Measurements from ENCODE around the gene ARL8A. TPM values are rescaled to one million over a fixed set of nuclear protein-coding genes. Genes with fewer than 3 reads are reported as not detected.
"Not testable (repeated sequence)": the region's sequence is repeated elsewhere in the genome, so short reads cannot be mapped to it uniquely, and the experiment has no call there.

Gene ARL8A
- polyA plus RNA-seq, 1 experiment: 58.0 TPM

DNA sequence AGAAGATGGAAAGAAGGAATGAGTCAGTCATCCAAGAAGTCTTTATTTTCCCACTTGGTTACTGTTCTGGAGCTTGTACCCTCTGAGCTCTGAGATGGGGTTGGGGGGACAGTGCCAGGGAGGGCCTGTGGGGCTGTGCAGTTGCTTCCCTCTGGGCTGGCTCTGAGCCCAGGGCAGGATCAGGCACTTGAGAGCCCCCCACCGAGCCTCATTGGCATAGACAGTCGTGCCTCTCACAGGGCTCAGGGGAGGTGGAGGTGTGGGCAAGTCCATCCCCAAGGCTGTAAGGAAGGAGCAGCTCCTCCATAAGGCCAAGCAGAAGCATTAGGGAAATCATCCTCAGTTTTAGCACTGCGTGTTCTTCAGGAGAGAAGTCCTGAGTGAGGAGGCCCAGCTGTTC, 2.5 kb upstream of the ARL8A start:
- TF ChIP-seq, protein P1, sequence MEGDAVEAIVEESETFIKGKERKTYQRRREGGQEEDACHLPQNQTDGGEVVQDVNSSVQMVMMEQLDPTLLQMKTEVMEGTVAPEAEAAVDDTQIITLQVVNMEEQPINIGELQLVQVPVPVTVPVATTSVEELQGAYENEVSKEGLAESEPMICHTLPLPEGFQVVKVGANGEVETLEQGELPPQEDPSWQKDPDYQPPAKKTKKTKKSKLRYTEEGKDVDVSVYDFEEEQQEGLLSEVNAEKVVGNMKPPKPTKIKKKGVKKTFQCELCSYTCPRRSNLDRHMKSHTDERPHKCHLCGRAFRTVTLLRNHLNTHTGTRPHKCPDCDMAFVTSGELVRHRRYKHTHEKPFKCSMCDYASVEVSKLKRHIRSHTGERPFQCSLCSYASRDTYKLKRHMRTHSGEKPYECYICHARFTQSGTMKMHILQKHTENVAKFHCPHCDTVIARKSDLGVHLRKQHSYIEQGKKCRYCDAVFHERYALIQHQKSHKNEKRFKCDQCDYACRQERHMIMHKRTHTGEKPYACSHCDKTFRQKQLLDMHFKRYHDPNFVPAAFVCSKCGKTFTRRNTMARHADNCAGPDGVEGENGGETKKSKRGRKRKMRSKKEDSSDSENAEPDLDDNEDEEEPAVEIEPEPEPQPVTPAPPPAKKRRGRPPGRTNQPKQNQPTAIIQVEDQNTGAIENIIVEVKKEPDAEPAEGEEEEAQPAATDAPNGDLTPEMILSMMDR (IDR thresholded peaks at IDR 0.05; ENCODE audit: low read depth, low read length): no peak
- POLR2A ChIA-PET: no interaction called here

GRCh38 chr1:202146279-202146678, 1.7 kb upstream of the ARL8A start:
- POLR2A ChIA-PET: no interaction called here
- DNase-seq (ENCODE audit: low read depth, low spot score): no peak
- no peak overlapping the region for H3K27ac ChIP-seq (ENCODE audit: low read depth, low read length)
- H3K27me3 ChIP-seq (ENCODE audit: control insufficient read depth, insufficient read depth, low read length): no peaks in the 10 kb centered on the region
- H3K9me3 ChIP-seq (ENCODE audit: control insufficient read depth, insufficient read depth, low read length): peaks cover 4% of the 10 kb centered on the region; the same call in 1 of the 2 replicates
- TF ChIP-seq, protein P1 (IDR thresholded peaks at IDR 0.05; ENCODE audit: low read depth, low read length): no peak
- no peak overlapping the region for H3K4me3 ChIP-seq (ENCODE audit: low read depth, low read length)
- CTCF ChIA-PET: interaction anchor here (1.1 to 2.9 kb wide), 3 partner anchors 8 to 13 kb away, joined by 3 to 9 read pairs (median 3); no protein-coding TSS in a partner anchor

More for the DNA sequence above, 2.5 kb upstream of the ARL8A start:
- Histone ChIP-seq H3K27me3 (ENCODE audit: control insufficient read depth, insufficient read depth, low read length) (no peaks in the 10 kb centered on the region), H3K4me3 (ENCODE audit: low read depth, low read length) (no peak overlapping the region), H3K9me3 (ENCODE audit: control insufficient read depth, insufficient read depth, low read length) (peaks cover 4% of the 10 kb centered on the region; the same call in 1 of the 2 replicates), H3K27ac (ENCODE audit: low read depth, low read length) (no peak overlapping the region)
- CTCF ChIA-PET: interaction anchor here (1.1 kb wide), 1 partner anchor 12 kb away, joined by 3 read pairs; no protein-coding TSS in a partner anchor
- no peak for DNase-seq (ENCODE audit: low read depth, low spot score)

DNA sequence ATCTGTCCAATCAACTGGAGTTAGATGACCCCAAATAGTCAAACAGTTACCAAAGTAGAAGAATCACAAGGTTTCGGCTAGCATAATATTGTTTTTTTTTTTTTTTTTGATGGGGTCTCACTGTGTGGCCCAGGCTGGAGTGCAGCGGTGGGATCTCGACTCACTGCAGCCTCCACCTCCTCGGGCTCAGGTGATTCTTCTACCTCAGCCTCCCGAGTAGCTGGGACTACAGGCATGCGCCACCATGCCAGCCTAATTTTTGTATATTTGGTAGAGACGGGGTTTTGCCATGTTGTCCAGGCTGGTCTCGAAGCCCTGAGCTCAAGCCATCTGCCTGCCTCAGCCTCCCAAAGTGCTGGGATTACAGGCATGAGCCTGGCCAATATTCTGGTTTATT, 1.2 kb upstream of the ARL8A start:
- H3K27ac ChIP-seq (ENCODE audit: low read depth, low read length); H3K27me3 ChIP-seq (ENCODE audit: control insufficient read depth, insufficient read depth, low read length); H3K9me3 ChIP-seq (ENCODE audit: control insufficient read depth, insufficient read depth, low read length); DNase-seq (ENCODE audit: low read depth, low spot score); POLR2A ChIA-PET; H3K4me3 ChIP-seq (ENCODE audit: low read depth, low read length): not testable (repeated sequence)
- CTCF ChIA-PET: interaction anchor here (0.6 to 2.9 kb wide), 3 partner anchors 9 to 615 kb away, joined by 3 to 9 read pairs (median 3); no protein-coding TSS in a partner anchor

DNA sequence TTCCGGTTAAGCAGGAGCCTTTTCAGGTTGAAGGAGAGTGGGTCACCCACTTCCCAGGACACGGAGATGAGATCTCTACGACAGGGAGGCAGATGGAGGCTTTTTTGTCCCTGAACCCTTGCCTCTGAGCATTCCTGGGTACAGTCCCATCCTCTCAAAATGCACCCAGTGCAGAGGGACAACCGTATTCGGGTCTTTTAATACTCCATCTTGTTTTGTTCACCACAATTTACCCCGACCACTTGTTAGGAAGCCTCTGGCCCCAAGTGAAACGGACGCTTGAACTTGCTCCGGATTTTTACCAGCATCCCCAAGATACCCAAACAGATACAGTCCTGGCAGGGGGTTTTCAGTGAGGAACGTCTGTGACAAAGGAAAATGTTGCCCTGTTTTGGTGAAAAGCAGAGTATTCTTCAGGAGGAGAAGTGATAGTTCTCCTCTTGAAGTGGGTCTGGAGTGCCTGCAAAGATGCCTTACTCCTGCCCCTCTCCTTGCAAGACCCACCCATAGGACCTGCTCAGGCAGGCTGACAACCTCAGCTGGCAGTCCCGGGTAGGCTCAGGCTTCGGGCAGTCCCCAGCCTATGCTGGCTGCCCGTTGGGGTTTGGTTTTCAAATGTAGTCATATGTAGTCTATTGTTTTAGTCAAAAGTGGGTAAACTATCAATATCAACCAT, 669 bp upstream of the ARL8A start:
- POLR2A ChIA-PET: no interaction called here
- Histone ChIP-seq H3K9me3 (ENCODE audit: control insufficient read depth, insufficient read depth, low read length) (peaks cover 4% of the 10 kb centered on the region; the same call in 1 of the 2 replicates), H3K27ac (ENCODE audit: low read depth, low read length) (no peak overlapping the region), H3K27me3 (ENCODE audit: control insufficient read depth, insufficient read depth, low read length) (no peaks in the 10 kb centered on the region), H3K4me3 (ENCODE audit: low read depth, low read length) (peak overlapping the region; percentile 83)
- DNase-seq (ENCODE audit: low read depth, low spot score): no peak
- TF ChIP-seq, protein P1 (IDR thresholded peaks at IDR 0.05; ENCODE audit: low read depth, low read length): no peak
- CTCF ChIA-PET: interaction anchor here (0.6 to 2.9 kb wide), 3 partner anchors 9 to 615 kb away, joined by 3 to 9 read pairs (median 3); no protein-coding TSS in a partner anchor

DNA sequence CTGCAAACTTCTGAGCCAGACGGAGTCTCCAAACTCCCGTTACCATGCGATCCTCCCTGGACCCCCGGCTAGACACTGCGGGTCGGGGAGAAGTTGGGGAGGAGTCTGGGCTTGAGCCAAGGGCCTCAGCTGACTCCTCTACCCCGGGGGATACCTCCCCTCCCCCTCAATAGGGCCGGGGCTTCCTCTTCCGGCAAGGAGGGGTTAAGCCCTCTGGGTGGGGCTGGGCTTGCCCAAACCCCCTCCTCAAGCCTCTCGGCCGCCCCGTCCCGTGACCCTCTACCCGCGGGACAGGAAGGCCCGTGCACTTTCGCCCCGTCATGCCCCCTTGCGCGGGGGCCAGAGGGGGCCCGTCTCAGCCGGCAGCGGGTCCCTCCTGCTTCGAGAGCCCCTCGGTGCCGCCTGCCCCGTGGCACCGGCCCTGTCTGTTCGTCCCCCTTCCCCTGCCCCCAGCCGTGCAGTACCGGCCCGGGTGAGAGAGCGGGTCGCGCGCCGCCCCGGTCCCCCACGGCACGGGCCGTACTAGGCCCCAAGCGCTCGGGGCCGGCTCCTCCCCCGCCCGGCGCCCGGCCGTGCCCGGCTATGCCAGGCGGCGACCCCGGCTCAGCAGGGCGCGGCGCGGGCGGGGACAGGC, 652 bp downstream of the ARL8A start:
- H3K27me3 ChIP-seq (ENCODE audit: control insufficient read depth, insufficient read depth, low read length): no peaks in the 10 kb centered on the region
- peaks cover 4% of the 10 kb centered on the region; the same call in 1 of the 2 replicates for H3K9me3 ChIP-seq (ENCODE audit: control insufficient read depth, insufficient read depth, low read length)
- POLR2A ChIA-PET: interaction anchor here (1.4 kb wide), 1 partner anchor 9 kb away, joined by 5 read pairs; no protein-coding TSS in a partner anchor
- DNase-seq (ENCODE audit: low read depth, low spot score): no peak
- TF ChIP-seq, protein P1 (IDR thresholded peaks at IDR 0.05; ENCODE audit: low read depth, low read length): no peak
- H3K4me3 ChIP-seq (ENCODE audit: low read depth, low read length): peak overlapping the region; percentile 83
- CTCF ChIA-PET: interaction anchor here (0.8 to 2.9 kb wide), 3 partner anchors 9 to 10 kb away, joined by 3 to 11 read pairs (median 9); no protein-coding TSS in a partner anchor
- H3K27ac ChIP-seq (ENCODE audit: low read depth, low read length): peak overlapping the region; percentile 31

All from AG04450 (cell line).